ENCODE data around the gene KLHL22.
"Not testable (repeated sequence)": the region's sequence is repeated elsewhere in the genome, so short reads cannot be mapped to it uniquely, and the experiment has no call there.

Gene KLHL22

DNA sequence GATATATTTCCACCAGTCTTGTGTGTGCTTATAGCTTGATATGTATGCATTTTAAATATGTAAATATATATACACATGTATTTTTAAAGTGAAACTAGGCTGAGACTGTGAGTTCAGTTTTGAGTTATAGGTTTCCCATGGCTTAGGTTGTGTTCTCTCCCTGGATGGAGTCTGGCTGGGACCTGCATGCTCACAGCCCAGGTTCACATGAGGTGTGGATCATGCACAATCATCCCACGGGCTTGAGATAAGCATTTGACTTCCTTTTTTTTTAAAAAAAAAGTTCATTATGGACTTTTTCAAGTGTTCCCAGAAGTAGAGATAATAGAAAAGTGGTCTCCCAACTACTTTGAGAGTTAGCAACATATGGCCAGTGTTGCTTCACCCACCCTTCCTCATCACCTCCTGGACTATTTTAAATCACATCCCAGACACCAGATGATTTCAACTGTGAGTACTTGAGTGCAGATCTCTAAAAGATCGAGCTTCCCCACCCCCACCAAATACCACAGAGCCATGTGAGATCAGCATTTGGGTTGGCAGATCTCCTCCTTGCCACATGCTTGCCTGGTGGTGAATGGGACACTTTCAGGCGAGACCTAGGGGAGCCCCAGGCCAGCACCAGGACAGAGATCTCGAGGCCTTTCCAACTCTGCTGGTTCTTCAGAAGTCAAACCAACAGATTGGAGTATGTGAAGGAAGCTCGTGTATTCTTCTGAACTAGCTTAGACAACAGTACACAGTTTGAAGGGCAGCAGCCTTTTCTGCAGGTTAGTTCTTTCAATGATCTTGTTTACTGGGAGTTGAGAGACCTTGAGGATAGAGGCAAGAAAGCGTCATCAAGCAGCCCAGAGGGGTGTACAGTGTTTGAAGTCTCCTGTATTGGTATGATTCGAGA, 27.7 kb upstream of the KLHL22 start:
- DNase-seq, result no peak

GRCh38 chr22:20522134-20523004, 26.8 kb upstream of the KLHL22 start:
- DNase-seq, result no peak

DNA sequence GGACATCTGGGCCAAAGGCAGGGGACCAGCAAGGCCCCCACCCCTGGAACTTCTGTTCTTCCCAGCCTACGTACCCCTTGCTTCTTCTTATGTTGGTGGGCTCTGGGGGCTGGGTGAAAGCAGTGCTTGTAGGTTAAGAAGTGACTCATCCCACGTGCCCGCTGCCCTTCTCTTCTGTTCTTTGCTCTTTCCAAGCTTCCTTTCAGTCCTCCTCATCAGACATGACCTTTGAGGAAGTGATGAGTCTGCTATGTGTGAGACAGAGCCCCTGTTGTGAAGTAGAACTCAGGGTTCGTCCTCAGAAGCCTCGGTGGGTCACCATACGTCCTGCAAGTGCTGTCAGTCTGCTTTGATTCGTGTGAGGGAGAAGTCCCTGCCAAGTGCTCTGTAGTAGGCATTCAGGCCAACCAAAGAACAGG, 24.5 kb upstream of the KLHL22 start:
- DNase-seq, result no peak

DNA sequence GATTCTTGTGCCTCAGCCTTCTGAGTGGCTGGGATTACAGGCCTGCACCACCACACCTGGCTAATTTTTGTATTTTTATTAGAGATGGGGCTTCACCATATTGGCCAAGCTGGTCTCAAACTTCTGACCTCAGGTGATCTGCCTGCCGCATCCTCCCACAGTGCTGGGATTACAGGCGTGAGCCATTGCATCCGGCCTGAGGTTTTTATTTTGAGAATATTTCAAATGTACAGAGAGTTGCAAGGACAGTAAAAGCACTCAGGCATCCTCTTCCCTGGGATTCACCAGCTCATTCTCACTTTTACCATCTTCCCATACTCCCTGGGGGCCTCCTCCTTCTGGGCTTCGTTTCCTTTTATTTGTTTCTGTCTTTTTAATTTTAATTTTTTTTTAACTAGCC, 24.0 kb upstream of the KLHL22 start:
- DNase-seq, result no peak

DNA sequence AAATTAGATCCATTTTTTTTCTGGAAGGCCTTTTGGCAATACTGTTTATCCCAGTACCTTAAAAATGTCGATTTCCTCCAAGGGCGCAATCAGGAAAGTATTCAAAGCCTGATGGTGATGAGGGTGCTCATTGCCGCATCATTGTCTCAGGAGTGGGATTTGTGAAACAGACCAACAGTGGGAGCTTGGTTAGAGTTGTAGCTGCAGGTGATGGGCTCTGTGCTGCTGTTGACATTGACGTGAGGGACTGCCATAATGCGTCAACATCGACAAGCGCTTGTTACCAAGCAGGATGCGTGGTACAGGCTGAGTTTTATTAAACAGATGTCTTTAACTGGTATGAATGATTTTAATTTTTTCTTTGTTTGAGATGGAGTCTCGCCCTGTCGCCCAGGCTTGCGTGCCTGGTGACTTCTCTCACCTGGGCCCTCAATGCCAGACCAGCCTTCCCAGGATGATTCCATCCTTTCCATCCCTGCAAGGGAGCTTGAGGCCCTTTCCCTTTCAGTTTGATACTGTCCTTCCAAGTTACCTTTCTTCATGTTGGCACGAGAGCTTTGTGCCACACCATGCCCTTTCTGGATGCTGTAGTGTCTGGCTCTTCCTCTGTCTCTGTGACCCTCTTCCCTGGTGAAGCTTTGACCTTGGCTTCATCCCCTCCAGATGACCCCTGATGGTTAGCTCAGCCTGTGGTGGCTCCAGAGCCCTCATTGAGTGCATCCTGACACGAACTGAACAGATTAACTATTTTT, 22.4 kb upstream of the KLHL22 start:
- no peak for DNase-seq

DNA sequence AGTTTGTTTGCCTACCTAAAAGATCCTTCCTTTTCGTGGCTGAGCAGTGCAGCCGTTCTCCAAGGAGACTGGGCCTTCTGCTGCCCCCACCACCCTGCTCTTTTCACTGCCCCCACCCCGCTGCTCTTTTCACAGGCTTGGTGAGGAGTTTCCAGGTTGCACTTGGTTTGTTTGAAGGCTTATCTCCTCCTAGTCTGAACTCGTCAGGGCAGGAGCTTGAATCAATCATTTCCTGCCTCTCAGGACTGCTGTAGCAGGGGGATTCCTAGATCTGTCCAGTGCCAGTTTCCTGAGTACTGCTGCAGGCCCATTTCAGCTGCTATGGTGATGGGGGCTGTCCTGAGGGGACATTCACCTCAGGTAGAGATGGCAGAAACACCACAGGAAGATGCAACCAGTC, 21.8 kb upstream of the KLHL22 start:
- no peak for DNase-seq

DNA sequence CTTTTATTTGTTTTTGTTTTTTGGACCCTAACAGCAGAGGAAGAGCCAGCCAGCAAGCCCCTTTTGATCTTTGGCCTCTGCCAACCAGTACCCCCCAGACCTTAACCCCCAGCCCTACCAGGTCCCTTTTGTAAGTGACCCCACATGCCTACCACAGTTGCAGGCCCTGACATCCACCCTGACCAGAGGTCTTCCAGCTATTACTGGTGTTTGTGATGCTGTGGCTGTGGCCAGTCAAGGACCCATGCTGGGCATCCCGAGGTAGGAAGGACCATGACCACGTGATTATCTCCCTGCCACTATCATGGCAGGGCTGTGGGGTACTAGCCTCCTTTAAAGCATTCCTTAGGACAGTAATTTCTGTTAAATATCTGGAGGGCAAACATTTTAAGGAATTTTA, 20.8 kb upstream of the KLHL22 start:
- no peak for DNase-seq

GRCh38 chr22:20514658-20515406, 19.2 kb upstream of the KLHL22 start:
- DNase-seq, result no peak

- DNase-seq, result no peak
Observed at GRCh38 chr22:20511578-20512229, 16.1 kb upstream of the KLHL22 start.

DNA sequence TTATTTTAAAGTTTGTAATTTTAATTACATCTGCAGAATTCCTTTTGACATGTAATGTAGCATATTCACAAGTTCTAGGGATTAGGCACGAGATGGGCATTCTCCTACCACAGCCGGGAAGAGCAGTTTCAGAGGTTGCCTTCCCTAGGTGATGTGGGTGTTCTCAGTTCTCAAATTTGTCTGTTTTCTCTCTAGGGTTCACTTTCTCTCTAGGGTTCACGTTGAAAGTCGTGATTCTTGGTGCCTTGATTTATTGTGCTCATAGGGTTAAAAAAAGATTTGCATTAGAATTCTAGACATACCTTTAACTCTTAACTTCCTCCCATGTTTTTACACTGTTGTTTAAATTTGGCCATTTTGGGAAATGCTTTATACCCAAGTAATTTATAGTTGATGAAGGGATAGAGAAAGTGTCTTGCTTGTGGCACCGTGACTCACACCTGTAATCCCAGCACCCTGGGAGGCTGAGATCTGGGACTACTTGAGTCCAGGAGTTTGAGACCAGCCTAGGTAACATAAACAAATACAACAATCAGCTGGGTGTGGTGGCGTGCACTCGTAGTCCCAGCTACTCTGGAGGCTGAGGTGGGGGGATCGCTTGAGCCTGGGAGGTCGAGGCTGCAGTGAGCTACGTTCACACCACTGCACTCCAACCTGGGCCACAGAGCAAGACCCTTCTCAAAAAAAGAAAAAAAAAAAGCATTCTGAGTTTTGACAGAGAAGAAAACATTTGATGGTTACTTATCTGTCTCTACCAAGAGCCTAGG, 15.4 kb upstream of the KLHL22 start:
- no peak for DNase-seq

DNA sequence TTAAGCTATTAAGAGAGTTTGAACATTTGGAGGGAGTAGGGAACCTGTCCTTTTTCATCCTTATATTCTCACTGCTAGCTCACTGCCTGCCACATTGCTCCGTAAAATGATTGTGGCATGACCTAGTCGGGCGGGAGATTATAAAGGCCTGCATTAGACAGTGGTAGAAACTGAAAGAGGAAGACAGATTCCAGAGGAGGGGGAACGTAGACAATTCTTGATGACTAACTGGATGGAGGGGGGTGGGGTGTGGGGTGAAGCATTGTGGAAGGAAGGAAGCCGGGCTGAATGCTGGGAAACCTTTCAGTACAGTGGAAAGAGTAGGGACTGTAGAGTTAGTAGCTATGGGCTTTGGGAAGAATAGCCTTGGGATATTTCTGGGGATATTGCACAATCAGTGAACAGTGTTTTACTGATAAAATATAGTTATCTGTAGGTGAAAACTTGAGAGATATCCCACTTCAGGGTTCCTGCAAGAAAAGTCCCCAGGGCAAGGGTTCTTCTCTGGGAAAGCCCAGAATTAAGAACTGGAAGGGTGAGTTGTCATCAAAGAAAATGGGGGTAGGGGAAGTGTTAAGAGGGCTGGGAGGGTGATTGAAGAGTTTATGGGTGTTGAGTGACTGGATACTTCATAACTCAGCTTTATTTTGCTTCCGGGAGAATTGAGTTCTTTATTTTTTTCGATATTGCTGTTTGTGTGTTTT, 13.9 kb upstream of the KLHL22 start:
- DNase-seq, result peak; percentile 49

DNA sequence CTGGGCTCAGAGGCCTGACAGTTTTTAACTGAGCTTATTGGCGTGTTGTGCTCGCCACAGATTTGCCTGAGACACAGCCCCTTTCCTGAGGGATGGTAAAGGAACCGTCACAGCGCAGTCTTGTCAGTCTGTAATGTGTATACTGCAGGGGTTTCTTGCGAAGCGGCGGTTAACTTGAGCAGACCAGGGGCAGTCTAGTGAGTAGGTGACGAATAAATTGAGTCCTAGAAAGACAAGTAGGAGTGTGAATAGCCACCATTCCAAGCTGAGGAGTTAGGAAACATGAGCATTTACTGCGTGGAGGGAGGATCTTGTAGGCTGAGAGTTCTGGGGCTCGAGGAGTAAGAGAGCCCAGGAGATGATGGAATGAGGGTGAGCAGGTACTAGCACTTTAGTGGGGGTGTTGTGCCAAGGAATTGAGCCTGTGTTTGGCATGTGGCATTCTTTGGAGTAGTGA, 13.2 kb upstream of the KLHL22 start:
- no peak for DNase-seq

GRCh38 chr22:20508067-20508755, 12.6 kb upstream of the KLHL22 start:
- DNase-seq, result not testable (repeated sequence)

GRCh38 chr22:20507253-20508066, 11.9 kb upstream of the KLHL22 start, which contains the start of gene MED15:
TSS of gene MED15 (plus strand) at chr22:20507610. CDS start at chr22:20507679, 69 bp downstream.
- DNase-seq, result peak; percentile 88

DNA sequence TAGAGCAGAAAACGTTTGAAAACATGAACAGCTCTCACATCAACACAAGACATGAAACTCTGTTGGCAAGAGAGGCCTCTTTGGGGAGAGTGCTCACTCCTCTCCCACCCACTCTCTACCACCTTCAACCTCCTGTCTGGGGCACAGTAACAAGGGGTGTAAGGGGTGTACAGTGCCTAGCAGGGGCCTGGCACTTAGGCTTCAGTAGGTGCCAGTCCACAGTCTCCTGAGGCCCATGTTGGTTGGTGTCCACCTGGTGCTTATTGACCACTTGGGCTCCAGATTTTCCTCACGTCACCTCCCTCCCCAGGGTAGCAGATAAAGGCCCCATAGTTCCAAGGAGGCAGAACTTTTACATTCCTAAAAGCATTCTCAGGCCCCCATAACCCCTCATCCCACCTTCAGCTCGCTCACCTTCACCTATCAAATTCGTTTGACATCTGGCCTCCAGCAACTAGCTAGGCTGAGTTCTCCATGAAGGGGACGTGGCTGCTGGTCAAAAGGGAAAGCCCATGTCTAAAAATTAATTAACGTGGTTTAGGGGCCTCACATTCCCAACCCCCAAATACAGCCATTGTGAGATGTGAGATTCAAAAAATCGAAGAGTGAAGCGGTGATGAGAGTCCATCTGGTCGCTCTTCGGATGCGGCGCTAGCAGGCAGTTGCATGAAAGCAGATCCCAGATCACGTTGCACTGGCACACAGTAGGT, 11.1 kb upstream of the KLHL22 start:
- DNase-seq, result no peak

DNA sequence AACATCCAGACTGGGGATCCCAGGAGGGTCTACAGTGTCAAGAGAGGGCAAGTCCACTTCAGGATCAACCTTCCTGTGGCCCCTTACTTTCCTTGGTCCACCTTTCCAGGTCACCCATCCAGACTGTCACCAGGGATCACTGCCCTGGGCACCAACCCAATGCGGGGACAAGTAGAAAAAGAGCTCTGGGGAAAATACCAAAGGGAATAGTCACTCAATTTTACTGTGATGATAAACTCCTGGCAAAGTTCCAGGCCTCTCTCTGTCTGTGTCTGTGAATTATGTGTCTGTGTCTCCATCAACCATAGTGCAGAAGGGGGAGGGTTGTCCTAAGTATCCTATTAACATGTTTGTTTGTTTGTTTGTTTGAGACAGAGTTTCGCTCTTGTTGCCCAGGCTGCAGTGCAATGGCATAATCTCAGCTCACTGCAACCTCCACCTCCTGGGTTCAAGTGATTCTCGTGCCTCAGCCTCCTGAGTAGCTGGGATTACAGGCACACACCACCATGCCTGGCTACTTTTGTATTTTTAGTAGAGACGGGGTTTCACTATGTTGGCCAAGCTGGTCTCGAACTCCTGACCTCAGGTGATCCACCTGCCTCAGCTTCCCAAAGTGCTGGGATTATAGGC, 8.8 kb upstream of the KLHL22 start:
- DNase-seq, result not testable (repeated sequence)

DNA sequence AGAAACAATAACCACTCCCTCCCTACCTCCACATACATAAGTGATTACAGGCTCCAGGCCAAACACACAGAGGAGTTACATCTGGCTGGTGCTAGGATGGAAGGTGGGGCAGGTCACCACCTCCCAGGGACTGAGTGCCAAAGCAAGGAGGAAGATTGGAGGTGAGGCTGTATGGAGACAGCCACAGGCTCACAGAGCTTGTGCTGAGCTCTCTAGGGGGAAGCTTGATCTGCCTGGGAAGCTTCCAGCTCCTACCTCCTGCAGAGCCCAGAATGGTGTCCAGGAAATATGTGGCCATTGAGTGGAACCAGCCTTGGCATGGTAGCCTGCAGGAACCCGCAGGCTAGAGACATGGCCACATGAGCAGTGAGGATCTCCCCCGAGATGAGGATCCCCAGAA, 8.2 kb upstream of the KLHL22 start:
- DNase-seq, result no peak
